ENCODE data around the gene RFX4.

DNA sequence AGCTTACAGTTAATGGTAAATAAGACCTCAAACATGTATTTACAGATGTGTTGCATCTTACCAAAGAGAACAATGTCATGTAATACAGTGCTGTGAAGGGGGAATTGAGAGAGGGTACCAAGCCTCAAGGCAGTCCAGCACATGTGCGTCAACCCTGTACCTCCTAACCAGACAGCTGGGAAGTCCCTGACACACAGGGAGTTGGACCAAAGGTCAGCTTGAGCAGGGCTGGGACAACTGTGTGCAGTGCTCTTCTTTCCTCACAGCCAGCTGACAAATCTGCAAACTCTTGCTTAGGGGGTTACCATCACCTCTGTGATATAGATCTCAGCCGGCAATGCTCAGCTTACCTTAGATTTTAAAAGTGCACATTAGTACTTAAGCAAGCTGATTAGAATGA lies 134.9 kb downstream of the RFX4 start:
- TF ChIP-seq EGR1 (IDR thresholded peaks at IDR 0.05; ENCODE audit: borderline replicate concordance, low read depth, low read length) (no peak), RBBP5 (IDR thresholded peaks at IDR 0.05; ENCODE audit: borderline replicate concordance, low read depth, low read length) (no peak), EZH2 (IDR thresholded peaks at IDR 0.05; ENCODE audit: low read depth, low read length, severe bottlenecking) (no peak), RFX5 (IDR thresholded peaks at IDR 0.05; ENCODE audit: borderline replicate concordance, low read depth, low read length) (no peak), POLR2AphosphoS5 (IDR thresholded peaks at IDR 0.05; ENCODE audit: low read depth, low read length) (no peak), CHD2 (IDR thresholded peaks at IDR 0.05; ENCODE audit: low read length) (no peak), SRF (IDR thresholded peaks at IDR 0.05; ENCODE audit: low read depth, low read length) (no peak), TBP (IDR thresholded peaks at IDR 0.05; ENCODE audit: low read depth, low read length) (no peak), YY1 (IDR thresholded peaks at IDR 0.05; ENCODE audit: low read depth, low read length) (no peak), SIN3A (conservative IDR thresholded peaks at IDR 0.05 in 1 of 2, IDR thresholded peaks at IDR 0.05 in 1 of 2; ENCODE audit: low read depth in 1 of 2, low read length in 2 of 2) (no peak), PHF8 (conservative IDR thresholded peaks at IDR 0.05; ENCODE audit: low read depth, low read length) (no peak)
- TF ChIP-seq, protein P1, sequence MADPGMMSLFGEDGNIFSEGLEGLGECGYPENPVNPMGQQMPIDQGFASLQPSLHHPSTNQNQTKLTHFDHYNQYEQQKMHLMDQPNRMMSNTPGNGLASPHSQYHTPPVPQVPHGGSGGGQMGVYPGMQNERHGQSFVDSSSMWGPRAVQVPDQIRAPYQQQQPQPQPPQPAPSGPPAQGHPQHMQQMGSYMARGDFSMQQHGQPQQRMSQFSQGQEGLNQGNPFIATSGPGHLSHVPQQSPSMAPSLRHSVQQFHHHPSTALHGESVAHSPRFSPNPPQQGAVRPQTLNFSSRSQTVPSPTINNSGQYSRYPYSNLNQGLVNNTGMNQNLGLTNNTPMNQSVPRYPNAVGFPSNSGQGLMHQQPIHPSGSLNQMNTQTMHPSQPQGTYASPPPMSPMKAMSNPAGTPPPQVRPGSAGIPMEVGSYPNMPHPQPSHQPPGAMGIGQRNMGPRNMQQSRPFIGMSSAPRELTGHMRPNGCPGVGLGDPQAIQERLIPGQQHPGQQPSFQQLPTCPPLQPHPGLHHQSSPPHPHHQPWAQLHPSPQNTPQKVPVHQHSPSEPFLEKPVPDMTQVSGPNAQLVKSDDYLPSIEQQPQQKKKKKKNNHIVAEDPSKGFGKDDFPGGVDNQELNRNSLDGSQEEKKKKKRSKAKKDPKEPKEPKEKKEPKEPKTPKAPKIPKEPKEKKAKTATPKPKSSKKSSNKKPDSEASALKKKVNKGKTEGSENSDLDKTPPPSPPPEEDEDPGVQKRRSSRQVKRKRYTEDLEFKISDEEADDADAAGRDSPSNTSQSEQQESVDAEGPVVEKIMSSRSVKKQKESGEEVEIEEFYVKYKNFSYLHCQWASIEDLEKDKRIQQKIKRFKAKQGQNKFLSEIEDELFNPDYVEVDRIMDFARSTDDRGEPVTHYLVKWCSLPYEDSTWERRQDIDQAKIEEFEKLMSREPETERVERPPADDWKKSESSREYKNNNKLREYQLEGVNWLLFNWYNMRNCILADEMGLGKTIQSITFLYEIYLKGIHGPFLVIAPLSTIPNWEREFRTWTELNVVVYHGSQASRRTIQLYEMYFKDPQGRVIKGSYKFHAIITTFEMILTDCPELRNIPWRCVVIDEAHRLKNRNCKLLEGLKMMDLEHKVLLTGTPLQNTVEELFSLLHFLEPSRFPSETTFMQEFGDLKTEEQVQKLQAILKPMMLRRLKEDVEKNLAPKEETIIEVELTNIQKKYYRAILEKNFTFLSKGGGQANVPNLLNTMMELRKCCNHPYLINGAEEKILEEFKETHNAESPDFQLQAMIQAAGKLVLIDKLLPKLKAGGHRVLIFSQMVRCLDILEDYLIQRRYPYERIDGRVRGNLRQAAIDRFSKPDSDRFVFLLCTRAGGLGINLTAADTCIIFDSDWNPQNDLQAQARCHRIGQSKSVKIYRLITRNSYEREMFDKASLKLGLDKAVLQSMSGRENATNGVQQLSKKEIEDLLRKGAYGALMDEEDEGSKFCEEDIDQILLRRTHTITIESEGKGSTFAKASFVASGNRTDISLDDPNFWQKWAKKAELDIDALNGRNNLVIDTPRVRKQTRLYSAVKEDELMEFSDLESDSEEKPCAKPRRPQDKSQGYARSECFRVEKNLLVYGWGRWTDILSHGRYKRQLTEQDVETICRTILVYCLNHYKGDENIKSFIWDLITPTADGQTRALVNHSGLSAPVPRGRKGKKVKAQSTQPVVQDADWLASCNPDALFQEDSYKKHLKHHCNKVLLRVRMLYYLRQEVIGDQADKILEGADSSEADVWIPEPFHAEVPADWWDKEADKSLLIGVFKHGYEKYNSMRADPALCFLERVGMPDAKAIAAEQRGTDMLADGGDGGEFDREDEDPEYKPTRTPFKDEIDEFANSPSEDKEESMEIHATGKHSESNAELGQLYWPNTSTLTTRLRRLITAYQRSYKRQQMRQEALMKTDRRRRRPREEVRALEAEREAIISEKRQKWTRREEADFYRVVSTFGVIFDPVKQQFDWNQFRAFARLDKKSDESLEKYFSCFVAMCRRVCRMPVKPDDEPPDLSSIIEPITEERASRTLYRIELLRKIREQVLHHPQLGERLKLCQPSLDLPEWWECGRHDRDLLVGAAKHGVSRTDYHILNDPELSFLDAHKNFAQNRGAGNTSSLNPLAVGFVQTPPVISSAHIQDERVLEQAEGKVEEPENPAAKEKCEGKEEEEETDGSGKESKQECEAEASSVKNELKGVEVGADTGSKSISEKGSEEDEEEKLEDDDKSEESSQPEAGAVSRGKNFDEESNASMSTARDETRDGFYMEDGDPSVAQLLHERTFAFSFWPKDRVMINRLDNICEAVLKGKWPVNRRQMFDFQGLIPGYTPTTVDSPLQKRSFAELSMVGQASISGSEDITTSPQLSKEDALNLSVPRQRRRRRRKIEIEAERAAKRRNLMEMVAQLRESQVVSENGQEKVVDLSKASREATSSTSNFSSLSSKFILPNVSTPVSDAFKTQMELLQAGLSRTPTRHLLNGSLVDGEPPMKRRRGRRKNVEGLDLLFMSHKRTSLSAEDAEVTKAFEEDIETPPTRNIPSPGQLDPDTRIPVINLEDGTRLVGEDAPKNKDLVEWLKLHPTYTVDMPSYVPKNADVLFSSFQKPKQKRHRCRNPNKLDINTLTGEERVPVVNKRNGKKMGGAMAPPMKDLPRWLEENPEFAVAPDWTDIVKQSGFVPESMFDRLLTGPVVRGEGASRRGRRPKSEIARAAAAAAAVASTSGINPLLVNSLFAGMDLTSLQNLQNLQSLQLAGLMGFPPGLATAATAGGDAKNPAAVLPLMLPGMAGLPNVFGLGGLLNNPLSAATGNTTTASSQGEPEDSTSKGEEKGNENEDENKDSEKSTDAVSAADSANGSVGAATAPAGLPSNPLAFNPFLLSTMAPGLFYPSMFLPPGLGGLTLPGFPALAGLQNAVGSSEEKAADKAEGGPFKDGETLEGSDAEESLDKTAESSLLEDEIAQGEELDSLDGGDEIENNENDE (IDR thresholded peaks at IDR 0.05; ENCODE audit: insufficient replicate concordance, low read length): no peak
- TF ChIP-seq, protein P2, sequence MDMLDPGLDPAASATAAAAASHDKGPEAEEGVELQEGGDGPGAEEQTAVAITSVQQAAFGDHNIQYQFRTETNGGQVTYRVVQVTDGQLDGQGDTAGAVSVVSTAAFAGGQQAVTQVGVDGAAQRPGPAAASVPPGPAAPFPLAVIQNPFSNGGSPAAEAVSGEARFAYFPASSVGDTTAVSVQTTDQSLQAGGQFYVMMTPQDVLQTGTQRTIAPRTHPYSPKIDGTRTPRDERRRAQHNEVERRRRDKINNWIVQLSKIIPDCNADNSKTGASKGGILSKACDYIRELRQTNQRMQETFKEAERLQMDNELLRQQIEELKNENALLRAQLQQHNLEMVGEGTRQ (IDR thresholded peaks at IDR 0.05; ENCODE audit: low read length): no peak
- TF ChIP-seq, protein P3, sequence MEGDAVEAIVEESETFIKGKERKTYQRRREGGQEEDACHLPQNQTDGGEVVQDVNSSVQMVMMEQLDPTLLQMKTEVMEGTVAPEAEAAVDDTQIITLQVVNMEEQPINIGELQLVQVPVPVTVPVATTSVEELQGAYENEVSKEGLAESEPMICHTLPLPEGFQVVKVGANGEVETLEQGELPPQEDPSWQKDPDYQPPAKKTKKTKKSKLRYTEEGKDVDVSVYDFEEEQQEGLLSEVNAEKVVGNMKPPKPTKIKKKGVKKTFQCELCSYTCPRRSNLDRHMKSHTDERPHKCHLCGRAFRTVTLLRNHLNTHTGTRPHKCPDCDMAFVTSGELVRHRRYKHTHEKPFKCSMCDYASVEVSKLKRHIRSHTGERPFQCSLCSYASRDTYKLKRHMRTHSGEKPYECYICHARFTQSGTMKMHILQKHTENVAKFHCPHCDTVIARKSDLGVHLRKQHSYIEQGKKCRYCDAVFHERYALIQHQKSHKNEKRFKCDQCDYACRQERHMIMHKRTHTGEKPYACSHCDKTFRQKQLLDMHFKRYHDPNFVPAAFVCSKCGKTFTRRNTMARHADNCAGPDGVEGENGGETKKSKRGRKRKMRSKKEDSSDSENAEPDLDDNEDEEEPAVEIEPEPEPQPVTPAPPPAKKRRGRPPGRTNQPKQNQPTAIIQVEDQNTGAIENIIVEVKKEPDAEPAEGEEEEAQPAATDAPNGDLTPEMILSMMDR (IDR thresholded peaks at IDR 0.05; ENCODE audit: control extremely low read depth in 1 of 3, insufficient read depth in 1 of 3, low read depth in 1 of 3, low read length in 3 of 3): no peak
